ENCODE results near the gene PPT2.
"Not testable (repeated sequence)": the region's sequence is repeated elsewhere in the genome, so short reads cannot be mapped to it uniquely, and the experiment has no call there.

Gene PPT2

GRCh38 chr6:32177788-32178546, 24.0 kb downstream of the PPT2 start, which contains the start of gene RNF5:
Gene RNF5, plus strand, starts transcription at chr6:32178405. Its CDS starts 107 bp downstream, at chr6:32178512.
- DNase-seq: peak; percentile 98 to 100

DNA sequence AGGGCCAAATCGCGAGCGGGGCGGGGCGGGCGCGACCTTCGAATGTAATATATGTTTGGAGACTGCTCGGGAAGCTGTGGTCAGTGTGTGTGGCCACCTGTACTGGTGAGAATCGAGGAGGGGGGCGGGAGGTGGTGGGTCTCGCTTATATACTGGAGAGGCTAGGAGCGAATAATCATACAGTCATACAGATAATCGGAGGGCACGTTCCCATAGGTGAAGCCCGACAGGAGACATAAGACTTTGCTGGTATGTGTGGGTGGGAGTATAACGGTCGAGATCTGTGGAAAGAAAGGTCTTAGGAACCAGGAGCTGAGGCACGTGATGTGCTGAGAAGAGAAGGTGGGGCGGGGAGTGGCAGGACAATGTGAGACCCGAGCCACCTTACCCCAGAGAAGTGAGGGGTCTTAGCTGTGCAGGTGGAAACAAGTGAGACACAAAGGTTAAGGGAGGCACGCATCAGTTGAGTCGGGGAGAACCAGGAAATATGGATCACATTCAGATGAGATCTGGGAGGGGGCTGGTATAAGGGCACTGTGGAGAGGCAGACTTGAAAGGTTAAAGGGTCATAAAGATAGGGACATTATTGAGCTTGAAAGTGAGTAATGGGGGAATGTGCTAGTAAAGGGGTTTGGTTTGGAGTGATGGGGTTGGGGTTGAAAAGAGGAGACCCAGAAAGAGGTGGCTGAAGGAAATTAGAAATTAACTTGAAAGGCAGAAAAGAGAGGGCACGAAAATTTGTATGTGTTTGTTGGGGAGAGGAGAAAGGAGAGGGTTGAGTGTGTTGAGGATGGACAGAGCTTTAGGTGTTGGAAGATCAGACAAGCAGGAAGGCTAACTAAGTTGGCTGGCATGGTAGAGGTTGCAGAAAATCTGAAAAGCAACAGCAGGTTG, 24.9 kb downstream of the PPT2 start:
- DNase-seq: no peak

GRCh38 chr6:32179766-32180405, 25.9 kb downstream of the PPT2 start:
- DNase-seq: no peak

GRCh38 chr6:32181148-32181702, 27.3 kb downstream of the PPT2 start:
- DNase-seq: no peak

- no peak for DNase-seq
These were observed 28.1 kb downstream of the PPT2 start for GRCh38 chr6:32181915-32182529.

DNA sequence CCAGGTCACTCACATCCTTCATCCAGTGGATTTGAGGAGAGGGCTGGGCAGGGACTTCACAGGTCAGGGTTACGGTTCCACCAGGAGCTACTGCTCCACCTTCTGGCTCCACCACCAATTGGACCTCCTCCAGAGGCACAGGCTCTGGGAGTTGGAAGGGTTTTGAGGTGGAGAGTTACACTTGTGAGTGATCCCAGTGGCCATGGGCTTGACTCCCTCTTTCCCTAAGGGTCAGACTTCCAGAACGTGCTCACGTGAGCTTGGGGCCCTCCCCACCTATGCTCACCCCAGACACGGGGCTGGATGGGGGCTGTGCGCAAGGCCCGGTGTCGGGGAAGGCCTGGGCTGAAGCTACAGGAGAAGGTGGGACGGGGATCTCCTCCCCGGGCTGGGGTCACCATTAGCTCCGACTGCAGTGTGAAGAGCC, 28.6 kb downstream of the PPT2 start:
- no peak for DNase-seq

DNA sequence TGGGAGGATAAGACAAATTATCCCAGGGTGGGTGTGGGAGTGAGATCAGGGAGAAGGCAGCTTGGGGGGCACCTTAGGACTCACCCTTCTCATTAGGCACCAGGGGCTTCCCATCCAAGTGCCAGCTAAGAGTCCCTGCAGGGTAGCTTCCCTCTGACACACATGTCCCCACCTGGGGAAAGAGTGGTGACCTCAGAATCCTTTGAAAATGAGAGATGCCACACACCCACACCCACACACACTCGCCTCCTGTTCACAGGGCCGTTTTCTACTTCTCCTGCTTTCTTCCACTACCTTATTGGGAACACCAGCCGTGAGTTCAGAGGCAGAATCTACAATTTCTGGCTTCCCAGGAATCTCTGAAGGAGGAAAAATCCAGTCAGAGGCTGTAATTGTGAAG, 29.1 kb downstream of the PPT2 start:
- DNase-seq: no peak

DNA sequence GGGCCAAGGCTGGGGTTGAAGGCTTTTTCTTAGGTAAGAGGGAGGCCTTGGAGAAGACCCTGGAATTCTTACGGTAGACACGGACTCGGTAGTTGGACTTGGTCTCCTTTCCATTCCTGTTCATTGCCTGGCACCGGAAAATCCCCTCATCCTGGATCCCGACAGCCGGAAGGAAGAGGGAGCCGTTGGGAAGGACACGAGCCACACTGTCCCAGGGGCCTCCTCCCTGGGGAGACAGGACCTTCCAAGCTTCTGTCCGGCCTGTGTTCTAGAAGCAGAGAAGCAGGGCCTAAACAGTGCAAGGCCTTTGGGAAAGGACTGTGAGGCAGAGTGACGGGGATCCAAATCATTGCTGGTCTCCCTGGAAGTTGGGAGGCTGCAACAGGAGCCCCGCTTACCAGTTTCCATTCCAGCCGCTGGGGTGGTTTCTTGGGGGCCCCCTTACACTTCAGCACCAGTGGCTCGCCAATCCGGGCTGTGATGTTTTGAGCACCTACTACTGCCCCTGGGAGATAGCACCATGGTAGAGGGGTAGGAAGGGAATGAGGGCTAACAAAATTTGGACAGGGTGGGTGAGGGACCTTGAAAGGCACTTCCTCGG, 29.6 kb downstream of the PPT2 start:
- DNase-seq: no peak

GRCh38 chr6:32184084-32184640, 30.2 kb downstream of the PPT2 start, which contains the start of gene AGER:
Gene AGER, minus strand, starts transcription at chr6:32184253. Its CDS starts 31 bp downstream, at chr6:32184222.
- DNase-seq: no peak

DNA sequence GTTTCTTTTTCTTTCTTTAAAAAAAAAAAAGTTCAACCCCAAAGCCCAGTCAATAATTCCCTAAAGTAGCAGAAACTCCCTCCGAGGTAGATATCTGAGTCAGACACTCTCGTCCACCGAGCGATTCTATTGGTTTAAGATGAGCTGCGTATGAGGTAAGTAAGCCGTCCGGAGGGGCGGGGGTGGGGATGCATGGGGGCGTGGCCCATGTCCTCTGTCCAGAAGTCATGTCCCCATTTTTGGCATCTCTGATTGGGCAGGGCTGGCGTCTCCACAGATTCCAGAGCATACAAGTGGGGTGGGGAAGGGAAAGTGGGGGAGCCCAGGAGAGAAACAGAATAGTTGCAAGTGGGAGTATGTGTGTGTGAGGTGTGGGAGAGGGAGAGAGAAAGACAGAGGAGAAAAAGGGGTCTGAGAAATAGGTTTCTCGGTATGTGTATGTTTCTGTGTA, 31.8 kb downstream of the PPT2 start:
- DNase-seq: not testable (repeated sequence)

DNA sequence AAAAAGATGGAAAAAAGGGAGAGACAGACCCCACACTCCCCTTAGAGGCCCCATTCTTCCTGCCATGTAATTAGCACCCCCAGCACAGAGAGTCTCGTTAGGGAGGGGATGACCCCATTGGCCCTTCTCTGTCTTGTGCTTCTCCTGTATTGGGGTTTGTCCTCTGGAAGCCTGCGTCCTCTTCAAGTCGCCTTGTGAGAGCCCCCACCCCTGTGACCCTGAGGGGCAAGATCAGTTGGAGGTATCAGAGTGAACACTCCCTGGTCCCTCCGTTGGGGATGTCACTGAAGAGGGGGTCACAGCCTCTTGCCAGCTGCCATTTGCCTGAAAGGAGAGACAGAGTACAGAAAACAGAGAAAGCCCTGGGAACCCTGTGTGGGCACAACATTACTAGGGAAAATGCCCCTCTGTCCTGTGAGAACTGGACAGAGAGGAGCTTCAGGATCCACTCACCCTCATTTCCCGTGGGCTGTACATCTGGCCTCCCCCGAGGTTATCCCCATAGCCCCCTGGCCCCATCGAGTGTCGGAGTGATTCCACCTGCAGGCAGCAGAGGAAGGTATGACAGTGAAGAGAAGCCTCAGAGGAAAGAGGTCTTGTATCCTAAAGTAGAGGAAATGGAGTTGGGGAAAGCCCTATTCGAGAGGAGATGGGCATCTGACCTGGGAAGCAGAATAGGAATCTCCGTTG, 32.4 kb downstream of the PPT2 start:
- DNase-seq: not testable (repeated sequence)

DNA sequence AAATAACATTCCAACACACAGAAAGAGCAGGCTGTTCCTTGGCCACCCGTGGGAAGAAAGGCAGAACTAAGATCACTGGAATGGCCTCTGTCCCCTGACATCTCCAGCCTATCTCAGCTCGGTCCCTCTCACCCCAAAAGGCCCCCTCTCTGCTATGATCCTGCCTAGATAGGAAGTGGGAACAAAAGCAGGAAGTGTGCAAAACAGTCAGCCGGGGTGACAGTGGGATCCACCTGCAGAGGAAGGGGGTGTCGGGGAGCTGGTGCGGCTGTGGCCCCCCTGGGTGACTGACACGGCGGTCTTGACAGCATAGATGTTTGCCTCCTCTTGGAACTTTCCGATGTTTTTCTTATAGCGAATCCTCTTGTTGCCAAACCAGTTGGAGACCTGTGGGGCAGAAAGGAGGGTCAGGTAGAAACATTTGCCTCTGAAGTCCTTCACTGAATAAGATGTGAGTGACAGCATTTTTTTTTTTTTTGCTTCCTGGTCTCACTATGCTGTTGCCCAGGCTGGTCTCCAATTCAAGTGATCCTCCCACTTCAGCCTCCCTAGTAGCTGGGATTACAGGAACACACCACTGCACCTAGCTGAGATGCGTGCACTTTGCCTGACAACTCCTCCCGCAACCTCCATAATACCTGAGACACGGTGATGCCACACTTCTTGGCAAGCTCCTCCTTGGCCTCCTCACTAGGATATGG, 33.2 kb downstream of the PPT2 start:
- no peak for DNase-seq

DNA sequence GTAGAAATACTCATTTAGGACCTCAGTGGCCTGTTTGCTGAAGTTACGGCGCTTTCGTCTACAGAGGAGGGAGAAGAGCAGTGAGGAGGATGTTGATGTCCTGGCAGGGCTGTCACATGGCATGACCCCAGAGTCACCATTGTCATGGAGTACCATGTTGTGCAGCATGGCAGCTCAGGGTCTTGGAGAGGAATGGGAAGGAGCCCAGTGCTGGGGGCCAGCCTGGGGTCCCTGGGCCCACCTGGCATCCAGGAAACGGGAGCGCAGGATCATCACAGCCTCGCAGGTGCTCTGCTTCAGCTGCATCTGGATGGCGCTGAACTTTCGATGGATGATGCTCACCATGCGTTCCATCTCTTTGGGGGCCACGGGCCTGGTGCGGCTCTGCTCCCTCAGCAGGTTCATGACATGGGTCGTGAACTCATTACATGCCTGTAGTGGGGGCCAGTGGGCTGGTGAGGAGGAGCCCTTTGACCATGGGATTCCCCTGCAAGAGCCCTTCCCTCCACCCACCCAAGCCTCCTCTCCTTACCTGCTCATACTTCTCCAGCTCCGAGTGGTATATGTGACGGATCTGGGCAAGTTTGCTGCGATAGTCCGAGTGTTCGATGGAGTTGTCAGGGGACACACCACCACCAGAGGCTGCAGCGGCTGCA, 33.9 kb downstream of the PPT2 start:
- DNase-seq: not testable (repeated sequence)

GRCh38 chr6:32188381-32189068, 34.6 kb downstream of the PPT2 start:
- DNase-seq: no peak

DNA sequence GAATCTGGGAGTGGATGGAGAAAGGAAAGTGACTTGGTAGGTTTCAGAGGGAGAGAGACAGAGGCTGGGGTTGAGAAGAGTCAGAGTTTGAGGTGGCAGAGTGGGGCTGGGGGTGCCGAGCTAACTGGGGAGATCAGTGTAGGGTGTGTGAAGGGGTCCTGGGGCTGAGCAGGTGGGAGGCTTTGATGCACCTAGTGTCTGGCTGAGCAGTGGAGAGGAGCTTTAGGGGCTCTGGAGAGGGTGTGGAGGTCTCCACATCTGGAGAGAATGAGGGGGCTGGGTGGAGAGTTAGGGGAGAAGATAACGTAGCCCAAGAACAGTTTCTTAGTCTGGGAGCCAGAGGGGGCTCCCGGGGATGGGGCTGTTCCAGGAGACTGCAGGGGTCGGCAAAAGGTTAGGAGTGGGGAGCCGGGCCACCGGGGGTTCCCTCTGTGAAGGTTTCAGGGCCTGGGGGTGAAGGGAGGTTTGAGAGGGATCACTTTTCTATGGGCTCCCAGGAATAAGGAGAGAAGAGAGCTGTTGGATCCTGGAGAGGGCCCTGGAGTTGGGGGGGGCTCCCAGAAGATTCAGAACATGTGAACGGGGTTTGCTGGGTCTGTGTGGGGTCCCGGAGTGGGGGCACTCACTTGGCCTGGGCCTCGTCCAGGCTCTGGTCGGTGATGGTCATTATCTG, 35.3 kb downstream of the PPT2 start:
- DNase-seq: no peak

DNA sequence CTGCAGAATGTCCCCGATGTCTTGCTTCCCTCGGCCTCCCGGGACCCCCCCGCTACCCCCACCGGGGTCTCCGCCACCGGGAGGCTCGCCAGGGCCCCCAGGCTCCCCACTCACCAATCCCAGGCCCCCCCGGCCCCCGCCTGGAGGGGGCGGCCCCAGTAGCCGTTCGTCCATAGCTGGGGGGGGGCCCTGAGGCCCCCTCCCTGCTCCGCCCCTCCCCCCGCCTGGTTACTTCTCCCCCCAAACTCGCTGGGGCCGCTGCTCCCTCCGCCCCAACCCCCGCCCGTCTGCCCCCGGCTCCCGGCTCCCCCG, 35.8 kb downstream of the PPT2 start:
- no peak for DNase-seq

- peak; percentile 47 to 76 for DNase-seq
These were observed 36.3 kb downstream of the PPT2 start, which contains the start of gene PBX2 for GRCh38 chr6:32190054-32190851. Gene PBX2, minus strand, starts transcription at chr6:32190202. Its CDS starts 287 bp downstream, at chr6:32189915.

All from cerebellar nuclear complex (tissue), 1 donor.